Fibroblast of pulmonary artery (primary cell): ENCODE data around the gene COL19A1.
A peak's percentile ranks its signal among the peaks of the same experiment; 100 is the strongest.

Experiments used
- DNase-seq: peaks from one replicate; pipeline ENCODE4 v3.0.0-alpha.2; 2010; ENCODE audit warnings: low read depth
- H3K4me3 ChIP-seq: replicated peaks from 2 replicates; pipeline ENCODE4 v1.5.1; 2011; ENCODE audit warnings: low read depth, mild to moderate bottlenecking, control low read depth, low read length, moderate library complexity
- CTCF ChIP-seq: IDR thresholded peaks from 2 replicates; pipeline ENCODE4 v1.5.1; 2011; ENCODE audit warnings: mild to moderate bottlenecking, control low read depth, low read length, inconsistent platforms; ENCODE audit errors: missing control alignments

The COL19A1 gene

GRCh38 chr6:69846770-69847491, 19.4 kb upstream of the COL19A1 start:
- TF ChIP-seq CTCF: no peak
- no peak for DNase-seq
- no peak overlapping the region for H3K4me3 ChIP-seq

GRCh38 chr6:69847492-69847788, 18.9 kb upstream of the COL19A1 start:
- H3K4me3 ChIP-seq: no peak overlapping the region
- DNase-seq: no peak
- no peak for TF ChIP-seq CTCF

- H3K4me3 ChIP-seq: no peak overlapping the region
- DNase-seq: no peak
- no peak for TF ChIP-seq CTCF
These were observed 17.8 kb upstream of the COL19A1 start for GRCh38 chr6:69848552-69848951.

GRCh38 chr6:69852706-69853105, 13.7 kb upstream of the COL19A1 start:
- TF ChIP-seq CTCF: no peak
- no peak overlapping the region for H3K4me3 ChIP-seq
- no peak for DNase-seq

GRCh38 chr6:69861986-69862385, 4.4 kb upstream of the COL19A1 start:
- DNase-seq: no peak
- H3K4me3 ChIP-seq: no peak overlapping the region
- TF ChIP-seq CTCF: no peak

- H3K4me3 ChIP-seq: no peak overlapping the region
- DNase-seq: no peak
- TF ChIP-seq CTCF: no peak
These were observed 2.6 kb upstream of the COL19A1 start for GRCh38 chr6:69863766-69864165.

- no peak for TF ChIP-seq CTCF
- H3K4me3 ChIP-seq: no peak overlapping the region
- peak; percentile 66 for DNase-seq
These were observed 1.2 kb upstream of the COL19A1 start for GRCh38 chr6:69865126-69865525.
